ENCODE measurements around the gene OXSM.

OXSM gene

GRCh38 chr3:25782636-25782937, 7.3 kb upstream of the OXSM start:
- H3K9ac ChIP-seq (ENCODE audit: low read length) = peak overlapping the region; percentile 66
- peak overlapping the region; percentile 94 for H3K14ac ChIP-seq (ENCODE audit: low read length)
- peaks cover 2% of the 10 kb centered on the region in 2 experiments for H3K4me1 ChIP-seq (ENCODE audit: control insufficient read depth in 1 of 2, insufficient read depth in 2 of 2, low read length in 2 of 2)
- no peak for DNase-seq
- peak overlapping the region; percentile 86 for H3K4me2 ChIP-seq (ENCODE audit: low read length)
- no peak overlapping the region for H3K23ac ChIP-seq (ENCODE audit: low read length)
- H2BK5ac ChIP-seq (ENCODE audit: low read depth, low read length, poor library complexity) = no peak overlapping the region
- H3K79me2 ChIP-seq (ENCODE audit: control insufficient read depth, insufficient read depth, low read length, poor library complexity) = peaks cover 6% of the 10 kb centered on the region
- no peak overlapping the region for H2AK5ac ChIP-seq (ENCODE audit: low read length)
- no peaks in the 10 kb centered on the region for H3K9me3 ChIP-seq (ENCODE audit: insufficient read depth, low read depth, low read length)
- H2AFZ ChIP-seq (ENCODE audit: insufficient read depth, low read length, poor library complexity) = peak overlapping the region; percentile 93
- no peaks in the 10 kb centered on the region for H3K36me3 ChIP-seq (ENCODE audit: control insufficient read depth in 1 of 2, insufficient read depth in 2 of 2, low read length in 2 of 2)
- H3K4ac ChIP-seq (ENCODE audit: low read depth, low read length) = no peak overlapping the region
- no peak overlapping the region for H3K27ac ChIP-seq (ENCODE audit: low read depth, low read length)
- H3K27me3 ChIP-seq (ENCODE audit: insufficient read depth, low read length) = no peaks in the 10 kb centered on the region
- peak overlapping the region; percentile 97 for H4K8ac ChIP-seq (ENCODE audit: low read depth, low read length)
- no peak overlapping the region for H4K91ac ChIP-seq (ENCODE audit: low read depth, low read length)
- peaks cover 9% of the 10 kb centered on the region for H3K79me1 ChIP-seq (ENCODE audit: low read length)
- H2BK12ac ChIP-seq (ENCODE audit: low read length) = no peak overlapping the region
- peak overlapping the region; percentile 90 for H3K4me3 ChIP-seq (ENCODE audit: low read depth, low read length)
- peak overlapping the region; percentile 94 for H4K12ac ChIP-seq (ENCODE audit: low read depth, low read length)
- no CpG with 5 or more reads among the region's 14 CpGs for WGBS (ENCODE audit: extremely low coverage, insufficient coverage, insufficient read length)
- H3K18ac ChIP-seq (ENCODE audit: low read length) = peak overlapping the region; percentile 91
- H2BK120ac ChIP-seq (ENCODE audit: insufficient read depth, low read length, poor library complexity) = no peak overlapping the region

GRCh38 chr3:25782938-25783660, 6.8 kb upstream of the OXSM start, which contains the start of gene NGLY1:
NGLY1 (minus strand) TSS chr3:25783443; CDS start chr3:25783390, 53 bp downstream.
- Histone ChIP-seq H3K23ac (ENCODE audit: low read length) (no peak within 1 kb of the TSS), H3K4me3 (ENCODE audit: low read depth, low read length) (peak within 1 kb of the TSS; percentile 90), H3K9me3 (ENCODE audit: insufficient read depth, low read depth, low read length) (no peaks in the 10 kb centered on the region), H3K14ac (ENCODE audit: low read length) (peak within 1 kb of the TSS; percentile 94), H3K36me3 (ENCODE audit: control insufficient read depth in 1 of 2, insufficient read depth in 2 of 2, low read length in 2 of 2) (no peaks in the 10 kb centered on the region), H3K4ac (ENCODE audit: low read depth, low read length) (no peak within 1 kb of the TSS), H3K79me1 (ENCODE audit: low read length) (peaks cover 9% of the 10 kb centered on the region), H3K4me1 (ENCODE audit: control insufficient read depth in 1 of 2, insufficient read depth in 2 of 2, low read length in 2 of 2) (peaks cover 2% of the 10 kb centered on the region in 2 experiments), H3K27me3 (ENCODE audit: insufficient read depth, low read length) (no peaks in the 10 kb centered on the region), H4K91ac (ENCODE audit: low read depth, low read length) (peak within 1 kb of the TSS; percentile 85), H3K4me2 (ENCODE audit: low read length) (peak within 1 kb of the TSS; percentile 90), H4K12ac (ENCODE audit: low read depth, low read length) (peak within 1 kb of the TSS; percentile 94), H2BK120ac (ENCODE audit: insufficient read depth, low read length, poor library complexity) (peak within 1 kb of the TSS; percentile 89), H4K8ac (ENCODE audit: low read depth, low read length) (peak within 1 kb of the TSS; percentile 97), H2BK5ac (ENCODE audit: low read depth, low read length, poor library complexity) (peak within 1 kb of the TSS; percentile 76), H3K9ac (ENCODE audit: low read length) (peak within 1 kb of the TSS; percentile 66), H2AK5ac (ENCODE audit: low read length) (no peak within 1 kb of the TSS), H3K79me2 (ENCODE audit: control insufficient read depth, insufficient read depth, low read length, poor library complexity) (peaks cover 6% of the 10 kb centered on the region), H2AFZ (ENCODE audit: insufficient read depth, low read length, poor library complexity) (peak within 1 kb of the TSS; percentile 98), H3K18ac (ENCODE audit: low read length) (peak within 1 kb of the TSS; percentile 91), H3K27ac (ENCODE audit: low read depth, low read length) (peak within 1 kb of the TSS; percentile 57), H2BK12ac (ENCODE audit: low read length) (peak within 1 kb of the TSS; percentile 64)
- DNase-seq = peak; percentile 77 to 88
- no CpG with 5 or more reads among the region's 72 CpGs for WGBS (ENCODE audit: extremely low coverage, insufficient coverage, insufficient read length)

- peaks cover 6% of the 10 kb centered on the region for H3K79me2 ChIP-seq (ENCODE audit: control insufficient read depth, insufficient read depth, low read length, poor library complexity)
- H3K4me2 ChIP-seq (ENCODE audit: low read length) = peak overlapping the region; percentile 90
- peaks cover 2% of the 10 kb centered on the region in 2 experiments for H3K4me1 ChIP-seq (ENCODE audit: control insufficient read depth in 1 of 2, insufficient read depth in 2 of 2, low read length in 2 of 2)
- peak overlapping the region; percentile 96 for H4K8ac ChIP-seq (ENCODE audit: low read depth, low read length)
- H3K4ac ChIP-seq (ENCODE audit: low read depth, low read length) = no peak overlapping the region
- no peak overlapping the region for H3K27ac ChIP-seq (ENCODE audit: low read depth, low read length)
- peak overlapping the region; percentile 64 for H3K9ac ChIP-seq (ENCODE audit: low read length)
- H3K4me3 ChIP-seq (ENCODE audit: low read depth, low read length) = peak overlapping the region; percentile 82
- no peak overlapping the region for H3K23ac ChIP-seq (ENCODE audit: low read length)
- no peak overlapping the region for H2BK5ac ChIP-seq (ENCODE audit: low read depth, low read length, poor library complexity)
- peak overlapping the region; percentile 84 for H3K18ac ChIP-seq (ENCODE audit: low read length)
- H3K27me3 ChIP-seq (ENCODE audit: insufficient read depth, low read length) = no peaks in the 10 kb centered on the region
- H3K79me1 ChIP-seq (ENCODE audit: low read length) = peaks cover 9% of the 10 kb centered on the region
- peak; percentile 14 to 47 for DNase-seq
- peak overlapping the region; percentile 82 for H4K91ac ChIP-seq (ENCODE audit: low read depth, low read length)
- H4K12ac ChIP-seq (ENCODE audit: low read depth, low read length) = peak overlapping the region; percentile 86
- H2AK5ac ChIP-seq (ENCODE audit: low read length) = no peak overlapping the region
- H2AFZ ChIP-seq (ENCODE audit: insufficient read depth, low read length, poor library complexity) = peak overlapping the region; percentile 98
- H2BK120ac ChIP-seq (ENCODE audit: insufficient read depth, low read length, poor library complexity) = peak overlapping the region; percentile 20
- WGBS (ENCODE audit: extremely low coverage, insufficient coverage, insufficient read length) = no CpG with 5 or more reads among the region's 34 CpGs
- no peaks in the 10 kb centered on the region for H3K36me3 ChIP-seq (ENCODE audit: control insufficient read depth in 1 of 2, insufficient read depth in 2 of 2, low read length in 2 of 2)
- no peaks in the 10 kb centered on the region for H3K9me3 ChIP-seq (ENCODE audit: insufficient read depth, low read depth, low read length)
- no peak overlapping the region for H2BK12ac ChIP-seq (ENCODE audit: low read length)
- H3K14ac ChIP-seq (ENCODE audit: low read length) = peak overlapping the region; percentile 88
Measured at GRCh38 chr3:25783661-25784512, 6.0 kb upstream of the OXSM start.

- WGBS (ENCODE audit: extremely low coverage, insufficient coverage, insufficient read length) = no CpG with 5 or more reads among the region's 1 CpG
- no peak for DNase-seq
- Histone ChIP-seq H3K18ac (ENCODE audit: low read length) (no peak overlapping the region), H3K36me3 (ENCODE audit: control insufficient read depth in 1 of 2, insufficient read depth in 2 of 2, low read length in 2 of 2) (no peaks in the 10 kb centered on the region), H3K27me3 (ENCODE audit: insufficient read depth, low read length) (no peaks in the 10 kb centered on the region), H3K9me3 (ENCODE audit: insufficient read depth, low read depth, low read length) (no peaks in the 10 kb centered on the region), H2BK12ac (ENCODE audit: low read length) (no peak overlapping the region), H3K4me3 (ENCODE audit: low read depth, low read length) (no peak overlapping the region), H3K4ac (ENCODE audit: low read depth, low read length) (no peak overlapping the region), H2BK120ac (ENCODE audit: insufficient read depth, low read length, poor library complexity) (no peak overlapping the region), H2AK5ac (ENCODE audit: low read length) (no peak overlapping the region), H2BK5ac (ENCODE audit: low read depth, low read length, poor library complexity) (no peak overlapping the region), H3K23ac (ENCODE audit: low read length) (no peak overlapping the region), H3K4me1 (ENCODE audit: control insufficient read depth in 1 of 2, insufficient read depth in 2 of 2, low read length in 2 of 2) (peaks cover 2% of the 10 kb centered on the region in 2 experiments), H3K79me2 (ENCODE audit: control insufficient read depth, insufficient read depth, low read length, poor library complexity) (peaks cover 6% of the 10 kb centered on the region), H3K4me2 (ENCODE audit: low read length) (no peak overlapping the region), H4K12ac (ENCODE audit: low read depth, low read length) (no peak overlapping the region), H3K79me1 (ENCODE audit: low read length) (peaks cover 11% of the 10 kb centered on the region), H3K14ac (ENCODE audit: low read length) (no peak overlapping the region), H4K91ac (ENCODE audit: low read depth, low read length) (no peak overlapping the region), H3K27ac (ENCODE audit: low read depth, low read length) (no peak overlapping the region), H4K8ac (ENCODE audit: low read depth, low read length) (no peak overlapping the region), H2AFZ (ENCODE audit: insufficient read depth, low read length, poor library complexity) (no peak overlapping the region), H3K9ac (ENCODE audit: low read length) (no peak overlapping the region)
Measured at GRCh38 chr3:25784971-25785370, 4.9 kb upstream of the OXSM start.
